Stimulated activated CD8-positive, alpha-beta memory T cell treated with anti-CD3 and anti-CD28 coated beads, Interleukin-15, amount 100 ng/mL, for 4 hours (primary cell): Measurements from ENCODE around the gene FCRL4.

ENCODE experiments used
- DNase-seq, 2 donors: peaks; one replicate each; pipeline ENCODE4 v3.0.0-alpha.2; 2020; ENCODE audit warnings: low read depth in 2 of 2

Gene FCRL4

DNA sequence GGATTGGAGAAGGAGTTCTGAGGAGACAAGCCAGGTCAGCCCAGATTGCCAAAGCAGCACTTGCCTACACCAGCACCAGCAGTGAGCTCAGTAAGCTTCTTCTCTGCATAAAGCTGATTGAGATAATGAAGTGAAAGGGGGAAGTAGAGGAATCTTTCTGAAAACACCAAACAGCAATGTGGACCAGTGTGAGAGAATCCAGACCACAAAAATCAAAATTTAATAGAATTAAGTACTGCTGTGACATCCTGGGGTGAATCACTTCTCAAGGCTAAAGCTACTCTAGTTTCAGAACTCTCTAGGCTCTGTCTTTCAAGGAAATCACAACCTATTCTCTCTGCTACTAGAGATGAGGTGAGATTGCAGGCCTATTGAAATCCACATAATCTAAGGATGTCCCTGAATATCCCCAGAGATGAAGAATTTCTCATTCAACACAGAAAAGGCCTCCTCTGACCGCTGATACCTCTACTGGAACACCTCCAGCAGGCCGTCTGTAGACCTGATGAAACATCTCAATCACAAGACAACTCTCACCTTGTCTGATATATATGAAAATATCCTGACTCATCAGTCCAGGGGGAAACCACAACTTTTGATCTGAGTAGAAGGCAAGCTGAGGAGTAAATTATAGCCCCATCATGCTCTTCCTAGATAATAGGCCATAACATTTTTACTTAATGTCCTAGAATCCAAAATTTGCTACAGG, at the start of gene FCRL4:
TSS of gene FCRL4 (minus strand) at position 127 of the 709 bp plus-strand sequence. CDS start 141 bp downstream, outside the sequence.
- DNase-seq, result no peak

DNA sequence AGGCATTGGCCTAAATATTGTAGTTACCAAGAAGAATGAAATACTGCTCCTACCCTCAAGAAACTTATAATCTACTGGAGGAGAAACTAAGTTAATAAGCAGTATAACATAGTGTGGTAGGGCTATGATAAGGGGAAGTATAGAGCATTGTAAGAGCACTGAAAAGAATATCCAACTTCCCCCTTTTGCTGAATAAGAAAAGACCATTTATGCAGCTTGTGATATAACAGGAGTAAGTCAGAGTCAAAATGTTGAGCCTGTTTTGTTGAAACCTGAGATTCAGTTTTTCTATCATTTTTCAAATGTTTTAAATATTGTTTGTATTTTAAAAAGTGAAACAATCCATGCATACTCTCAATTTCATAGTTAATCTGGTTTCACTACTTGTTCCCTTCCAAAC, 48.3 kb upstream of the FCRL4 start:
- no peak for DNase-seq

DNA sequence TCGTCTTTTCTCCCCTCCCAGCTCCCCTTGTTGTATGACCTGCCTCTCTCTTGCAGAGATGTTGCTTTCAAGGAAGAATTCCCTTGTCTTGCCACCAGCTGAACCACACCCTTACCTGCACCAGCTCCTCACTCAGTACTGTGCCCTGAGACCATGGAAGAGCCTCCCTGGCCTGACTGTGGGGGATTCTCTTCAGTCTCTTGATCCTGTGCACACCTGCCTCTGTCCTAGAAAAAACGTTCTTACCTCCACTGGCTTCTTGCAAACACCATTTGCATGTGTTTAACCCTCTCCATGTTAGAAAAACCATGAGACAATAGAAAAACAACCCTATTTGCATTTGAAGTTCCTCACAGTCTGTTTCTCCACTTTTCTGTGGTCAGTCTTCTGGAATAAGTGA, 43.3 kb upstream of the FCRL4 start:
- no peak for DNase-seq

- no peak for DNase-seq
Observed at GRCh38 chr1:157639800-157640199, 41.9 kb upstream of the FCRL4 start.

- no peak for DNase-seq
Observed at GRCh38 chr1:157628773-157629172, 30.9 kb upstream of the FCRL4 start.

DNA sequence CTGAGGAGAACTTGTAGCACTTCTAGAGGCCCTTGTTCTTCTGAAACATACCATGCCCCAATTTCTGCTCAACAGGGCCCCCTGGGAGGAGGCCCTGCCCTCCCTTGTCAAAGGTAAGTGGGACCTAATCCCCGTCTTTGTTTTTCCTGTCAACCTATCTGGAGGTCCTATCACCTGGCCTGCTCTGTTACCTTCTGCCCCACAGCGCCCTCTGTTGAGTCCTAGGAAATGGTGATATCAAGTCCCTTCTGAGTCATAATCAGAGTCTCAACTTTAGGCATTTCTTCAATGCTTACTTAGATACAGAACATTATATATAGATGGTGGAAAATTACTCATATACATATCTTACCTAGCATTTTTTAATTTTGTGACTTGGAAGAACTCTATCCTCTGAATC, 28.2 kb upstream of the FCRL4 start:
- DNase-seq, result no peak

GRCh38 chr1:157624471-157624870, 26.6 kb upstream of the FCRL4 start:
- DNase-seq, result no peak

- DNase-seq, result no peak
Observed at GRCh38 chr1:157622471-157622870, 24.6 kb upstream of the FCRL4 start.

GRCh38 chr1:157618190-157618589, 20.3 kb upstream of the FCRL4 start:
- no peak for DNase-seq

DNA sequence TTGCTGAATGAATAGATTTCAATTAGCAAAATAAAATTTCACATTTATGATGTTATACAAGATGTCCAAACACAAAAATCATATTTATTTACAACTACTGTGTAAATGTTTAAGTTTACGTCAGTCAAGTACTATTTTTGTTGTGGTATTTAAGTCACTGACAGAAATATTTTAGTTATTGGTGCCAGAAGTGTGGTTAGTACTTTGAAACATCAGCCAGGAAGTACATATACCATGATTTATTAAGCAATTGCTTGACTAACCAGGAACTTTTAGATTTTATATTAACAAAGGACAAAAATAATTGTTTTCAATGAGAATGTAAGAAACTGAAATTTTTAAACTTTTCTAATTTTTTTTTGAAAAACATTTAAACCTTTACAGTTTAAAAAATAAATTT, 2.4 kb upstream of the FCRL4 start:
- DNase-seq, result no peak

DNA sequence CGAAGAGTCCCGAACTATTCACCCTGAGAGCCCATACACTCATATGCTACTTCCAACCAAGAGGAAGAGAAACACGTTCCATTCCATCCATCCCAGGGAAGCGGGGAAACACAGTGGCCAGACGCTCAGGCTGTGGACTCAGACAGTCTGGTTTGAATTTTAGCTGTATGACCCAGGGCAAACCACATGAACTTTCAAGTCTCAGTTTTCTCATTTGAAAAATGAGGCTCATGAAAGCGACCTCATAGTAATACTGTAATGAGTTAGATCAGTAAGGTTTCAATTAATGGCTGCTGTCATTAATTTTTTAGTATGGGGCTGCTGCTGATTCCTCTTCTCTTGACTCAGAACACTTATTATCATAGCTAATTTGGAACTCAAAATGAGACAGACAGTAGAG, 1.5 kb downstream of the FCRL4 start:
- DNase-seq, result no peak

DNA sequence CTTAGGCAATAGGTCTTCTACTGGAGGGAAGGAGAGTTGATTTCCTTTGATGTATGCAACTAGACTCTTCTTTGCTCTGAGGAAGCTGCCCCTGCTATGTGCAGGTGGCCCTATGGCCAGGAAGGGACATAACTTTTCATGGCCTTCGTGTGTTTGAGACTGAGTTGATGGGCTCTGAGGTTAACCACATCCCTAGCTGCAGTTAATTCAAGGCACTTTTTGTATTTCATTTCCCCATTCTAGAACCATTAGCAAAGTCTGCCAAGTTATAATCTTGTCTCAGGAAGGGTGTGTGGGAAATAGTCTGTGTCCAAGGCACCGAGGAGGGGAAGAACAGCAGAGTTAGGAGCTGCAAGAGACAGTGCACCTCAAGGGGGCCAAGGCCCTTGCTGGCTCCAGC, 2.5 kb downstream of the FCRL4 start:
- DNase-seq, result no peak

- DNase-seq, result no peak
Observed at GRCh38 chr1:157585984-157586383, 11.9 kb downstream of the FCRL4 start.

- no peak for DNase-seq
Observed at GRCh38 chr1:157584503-157584902, 13.4 kb downstream of the FCRL4 start.

GRCh38 chr1:157580828-157581210, 17.1 kb downstream of the FCRL4 start:
- DNase-seq, result no peak

- DNase-seq, result no peak
Observed at GRCh38 chr1:157580179-157580827, 17.6 kb downstream of the FCRL4 start.

- DNase-seq, result no peak
Observed at GRCh38 chr1:157577420-157577819, 20.5 kb downstream of the FCRL4 start.

- DNase-seq, result no peak
Observed at GRCh38 chr1:157575744-157576143, 22.1 kb downstream of the FCRL4 start.

DNA sequence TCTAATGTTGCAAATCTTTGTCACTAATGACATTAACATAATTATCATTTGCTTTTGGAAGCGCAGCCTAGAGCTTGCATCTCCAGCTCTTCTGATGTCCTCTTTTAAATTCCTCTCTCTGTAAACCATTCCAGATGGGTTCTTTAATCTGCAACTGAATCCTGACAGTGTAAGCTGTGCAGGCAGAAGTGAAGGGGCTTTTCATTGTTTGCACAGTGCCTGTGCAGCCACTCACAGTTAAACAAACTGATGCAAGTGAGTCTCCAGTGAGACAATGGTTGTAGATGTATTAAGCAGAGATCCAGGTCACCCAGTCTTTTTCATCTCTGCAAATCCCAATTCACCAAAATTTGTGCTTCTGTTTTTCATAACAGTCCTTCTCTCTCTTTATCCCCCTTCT, 23.0 kb downstream of the FCRL4 start:
- no peak for DNase-seq

DNA sequence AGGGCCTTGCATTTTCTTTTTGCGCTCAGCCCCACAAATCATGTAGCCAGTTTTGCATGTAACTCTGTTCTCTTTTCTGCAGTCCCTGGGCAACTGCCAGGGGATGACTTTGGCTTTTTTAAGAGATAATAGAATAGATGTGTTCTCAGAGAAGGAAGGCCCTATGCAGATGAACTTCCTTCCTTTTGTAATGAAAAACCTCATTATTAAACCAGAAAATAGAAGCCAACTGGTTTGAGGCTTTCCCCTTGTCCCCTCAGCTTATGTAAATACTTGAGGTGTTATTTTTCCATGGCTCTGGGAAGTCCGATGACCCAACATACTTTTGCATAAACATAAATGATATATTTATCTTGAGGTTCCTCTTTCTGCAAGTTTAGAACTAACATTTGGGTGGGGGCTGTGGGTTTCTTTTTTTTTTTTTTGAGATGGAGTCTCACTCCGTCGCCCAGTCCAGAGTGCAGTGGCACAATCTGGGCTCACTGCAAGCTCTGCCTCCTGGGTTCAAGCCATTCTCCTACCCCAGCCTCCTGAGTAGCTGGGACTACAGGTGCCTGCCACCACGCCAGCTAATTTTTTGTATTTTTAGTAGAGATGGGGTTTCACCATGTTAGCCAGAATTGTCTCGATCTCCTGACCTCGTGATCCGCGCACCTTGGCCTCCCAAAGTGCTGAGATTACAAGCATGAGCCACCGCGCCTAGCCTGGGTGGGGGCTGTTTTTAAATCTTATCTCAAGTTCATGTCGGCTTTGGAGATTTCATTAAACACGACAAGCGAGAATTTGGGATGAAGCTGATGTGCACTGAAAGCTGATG, 31.2 kb downstream of the FCRL4 start:
- no peak for DNase-seq

DNA sequence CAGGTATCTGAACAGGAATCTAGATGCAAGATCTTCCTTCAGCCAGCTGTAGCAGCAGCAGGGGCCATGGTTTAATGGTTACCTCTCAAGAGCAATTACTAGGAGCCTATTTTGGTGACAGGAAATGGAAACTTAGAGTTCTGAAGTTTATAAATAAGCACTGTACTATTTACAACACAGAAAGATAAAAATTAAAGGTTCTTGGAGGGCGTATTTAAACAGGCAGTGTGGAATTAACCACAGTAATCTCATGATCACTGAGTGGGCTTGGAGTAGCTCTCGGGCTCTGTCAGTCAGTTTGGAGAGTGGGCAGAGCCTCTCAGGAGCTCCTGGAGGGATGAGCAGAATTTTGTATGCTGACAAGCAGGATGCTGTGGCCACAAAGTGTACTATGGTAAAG, 35.4 kb downstream of the FCRL4 start:
- DNase-seq, result no peak

- DNase-seq, result no peak
Observed at GRCh38 chr1:157558119-157558518, 39.8 kb downstream of the FCRL4 start.
